ENCODE measurements around the gene ZFYVE28.
A peak's percentile ranks its signal among the peaks of the same experiment; 100 is the strongest.
"Not testable (repeated sequence)": the region's sequence is repeated elsewhere in the genome, so short reads cannot be mapped to it uniquely, and the experiment has no call there.

Gene ZFYVE28

GRCh38 chr4:2417765-2418649 is at the start of gene ZFYVE28:
TSS of gene ZFYVE28 (minus strand) at chr4:2418645. CDS start at chr4:2418323, 322 bp downstream.
- DNase-seq = no peak

- not testable (repeated sequence) for DNase-seq
These were observed 47.1 kb upstream of the ZFYVE28 start for GRCh38 chr4:2465544-2465943.

DNA sequence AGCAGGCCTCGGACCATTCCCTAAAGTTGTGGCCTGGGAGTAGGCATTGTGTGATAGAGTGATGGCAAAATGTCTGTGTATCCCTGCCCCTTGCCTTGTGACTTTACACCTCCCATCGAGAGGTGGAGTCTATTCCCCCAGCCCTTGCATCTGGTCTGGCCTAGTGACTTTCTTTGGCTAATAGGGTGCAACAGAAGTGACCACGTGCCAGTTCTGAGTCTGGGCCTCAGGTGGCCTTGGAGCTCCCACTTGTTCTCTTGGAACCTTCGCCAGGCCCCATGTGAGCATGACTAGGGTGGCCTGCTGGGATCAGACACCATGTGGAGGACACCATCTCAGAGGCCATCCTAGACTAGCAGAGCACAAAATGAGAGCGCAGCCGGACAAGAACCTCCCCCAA is 46.6 kb upstream of the ZFYVE28 start:
- no peak for DNase-seq

DNA sequence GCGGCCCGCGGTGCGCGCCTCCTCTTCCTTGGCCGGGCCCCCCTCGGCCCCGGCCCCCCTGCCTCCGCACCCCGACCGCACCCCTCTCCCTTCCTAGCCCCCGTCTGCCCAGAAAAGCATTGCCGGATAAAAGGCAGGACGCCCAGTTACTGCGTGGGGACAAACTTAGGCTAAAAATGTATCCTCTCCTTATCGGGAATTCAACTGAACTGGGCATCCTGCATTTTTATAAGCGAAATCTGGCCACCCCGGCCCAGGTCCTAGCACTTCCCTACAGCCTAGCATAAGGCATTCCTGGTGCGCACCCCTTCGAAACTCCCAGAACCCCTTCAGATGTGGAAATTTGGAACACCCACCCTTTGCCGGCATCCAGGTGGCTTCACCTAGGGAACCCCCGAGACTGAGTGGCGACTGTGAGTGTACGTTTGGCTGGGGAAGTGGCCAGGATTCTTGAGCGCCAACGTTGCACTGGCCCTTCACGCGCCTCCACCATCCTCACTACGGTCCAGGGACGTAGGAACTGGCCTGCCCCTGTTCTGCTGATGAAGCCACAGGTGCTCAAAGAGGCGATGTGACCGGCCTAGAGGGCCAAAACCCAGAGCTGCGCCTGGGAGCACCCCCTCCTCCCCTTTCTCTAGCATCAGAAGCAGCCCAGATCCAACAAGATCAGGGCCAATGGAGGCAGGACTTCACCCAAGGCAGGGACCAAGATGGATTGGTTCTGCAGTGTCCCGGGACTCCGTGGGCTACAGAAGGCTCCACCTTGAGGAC is 44.7 kb upstream of the ZFYVE28 start:
- DNase-seq = no peak

- DNase-seq = peak; percentile 78
These were observed 44.0 kb upstream of the ZFYVE28 start for GRCh38 chr4:2462218-2462991.

- DNase-seq = no peak
These were observed 43.0 kb upstream of the ZFYVE28 start for GRCh38 chr4:2461246-2461960.

DNA sequence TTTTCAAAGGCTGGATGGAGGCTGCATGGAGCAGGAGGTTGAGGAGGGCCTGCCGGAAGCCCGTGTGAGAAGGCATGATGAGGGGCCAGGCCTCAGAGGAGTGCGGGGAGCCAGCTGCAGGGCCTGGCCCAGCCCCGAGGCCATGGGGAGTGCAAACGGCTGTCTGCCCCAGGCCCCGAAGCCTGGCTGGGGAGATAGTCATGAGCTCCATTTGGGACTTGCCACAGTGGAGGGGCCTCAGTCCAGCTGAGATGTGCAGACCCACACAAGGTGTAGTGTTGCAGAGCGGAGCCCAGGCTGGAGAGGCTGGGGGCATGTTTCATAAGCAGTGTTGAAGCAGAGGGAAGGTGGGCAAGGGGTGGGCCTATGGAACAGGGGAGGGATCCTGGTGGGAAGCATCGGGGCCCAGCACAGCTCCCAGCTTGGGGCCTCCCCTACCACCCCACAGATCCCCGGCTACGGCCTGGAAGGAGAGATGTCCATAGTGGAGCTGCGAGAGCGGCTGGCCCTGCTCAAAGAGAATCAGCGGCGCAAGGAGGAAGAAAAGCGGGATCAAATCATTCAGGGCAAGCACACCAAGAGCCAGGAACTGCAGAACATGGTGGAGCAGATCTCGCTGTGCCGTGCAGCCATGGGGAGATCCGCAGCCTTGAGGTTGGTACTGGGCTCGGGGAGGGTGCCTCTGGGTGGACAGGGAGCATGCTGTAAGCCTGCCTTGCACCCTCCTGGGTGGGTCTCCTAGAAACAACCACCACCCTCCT is 41.3 kb upstream of the ZFYVE28 start:
- no peak for DNase-seq

DNA sequence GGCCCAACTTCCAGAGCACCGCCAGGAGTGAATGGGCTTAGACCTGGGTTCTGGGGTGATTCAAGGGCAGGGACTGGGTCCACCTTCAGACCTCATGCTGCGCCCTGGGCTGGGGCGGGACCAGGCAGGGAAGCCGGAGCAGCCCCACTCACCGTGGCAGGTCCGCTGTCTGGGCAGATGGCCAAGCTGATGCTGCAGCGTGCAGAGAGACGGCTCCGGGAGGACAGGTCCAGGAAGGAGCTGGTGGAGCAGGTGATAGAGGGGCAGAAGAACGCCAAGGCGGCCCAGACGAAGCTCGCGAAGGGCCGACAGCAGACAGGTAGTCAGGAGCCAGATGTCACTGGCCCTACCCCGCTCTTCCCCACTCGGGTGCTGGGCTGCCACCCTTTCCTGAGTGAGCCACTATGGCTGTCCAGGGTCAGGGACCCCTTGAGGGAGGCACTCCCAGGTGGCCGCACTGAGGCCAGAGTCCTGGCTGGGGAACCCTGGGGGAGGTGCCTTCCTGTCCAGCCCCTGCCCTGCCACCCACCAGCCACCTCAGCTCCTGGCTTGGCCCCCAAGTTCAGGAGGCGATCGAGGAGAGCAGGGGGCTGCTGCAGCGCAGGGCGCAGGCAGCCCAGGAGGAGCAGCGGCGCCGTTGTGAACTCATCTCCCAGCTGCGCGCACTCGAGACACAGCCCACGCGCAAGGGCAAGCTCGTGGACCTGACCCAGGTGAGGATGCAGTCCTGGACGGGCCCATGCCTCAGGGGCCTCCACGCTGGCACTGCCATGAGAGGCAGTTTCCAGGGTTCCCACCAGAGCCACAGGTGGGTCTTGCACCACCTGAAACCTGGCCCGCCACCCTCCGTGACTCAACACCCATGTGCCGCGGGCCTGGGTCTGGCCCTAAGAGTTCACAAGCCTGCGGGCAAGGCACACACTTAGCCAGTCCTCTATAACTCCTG is 40.4 kb upstream of the ZFYVE28 start:
- DNase-seq = no peak

GRCh38 chr4:2457481-2458295 is 39.2 kb upstream of the ZFYVE28 start:
- no peak for DNase-seq

- DNase-seq = no peak
These were observed 33.7 kb upstream of the ZFYVE28 start for GRCh38 chr4:2451821-2452785.

DNA sequence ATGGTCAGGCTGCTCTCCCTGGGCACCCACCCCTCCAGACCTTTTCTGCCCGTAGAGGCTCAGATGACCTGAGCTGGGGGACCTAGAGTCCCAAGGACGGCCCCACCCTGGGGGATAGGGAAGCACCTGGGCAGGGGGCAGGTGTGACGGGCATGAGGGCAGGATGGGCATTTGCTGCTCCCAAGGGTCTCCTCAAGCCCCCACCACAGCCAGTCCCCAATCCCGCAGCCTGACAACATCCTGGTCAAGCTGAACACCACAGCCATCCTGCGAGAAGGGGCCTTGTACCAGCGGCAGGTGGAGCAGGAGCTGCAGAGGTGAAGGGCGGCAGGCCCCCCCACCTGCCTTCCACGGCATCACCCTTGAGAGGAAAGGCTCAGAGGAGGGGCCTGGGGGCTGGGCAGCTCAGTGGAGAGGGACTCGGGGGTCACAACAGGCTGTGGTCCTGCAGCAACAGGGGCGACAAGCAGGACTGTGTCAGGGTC is 32.6 kb upstream of the ZFYVE28 start:
- no peak for DNase-seq

DNA sequence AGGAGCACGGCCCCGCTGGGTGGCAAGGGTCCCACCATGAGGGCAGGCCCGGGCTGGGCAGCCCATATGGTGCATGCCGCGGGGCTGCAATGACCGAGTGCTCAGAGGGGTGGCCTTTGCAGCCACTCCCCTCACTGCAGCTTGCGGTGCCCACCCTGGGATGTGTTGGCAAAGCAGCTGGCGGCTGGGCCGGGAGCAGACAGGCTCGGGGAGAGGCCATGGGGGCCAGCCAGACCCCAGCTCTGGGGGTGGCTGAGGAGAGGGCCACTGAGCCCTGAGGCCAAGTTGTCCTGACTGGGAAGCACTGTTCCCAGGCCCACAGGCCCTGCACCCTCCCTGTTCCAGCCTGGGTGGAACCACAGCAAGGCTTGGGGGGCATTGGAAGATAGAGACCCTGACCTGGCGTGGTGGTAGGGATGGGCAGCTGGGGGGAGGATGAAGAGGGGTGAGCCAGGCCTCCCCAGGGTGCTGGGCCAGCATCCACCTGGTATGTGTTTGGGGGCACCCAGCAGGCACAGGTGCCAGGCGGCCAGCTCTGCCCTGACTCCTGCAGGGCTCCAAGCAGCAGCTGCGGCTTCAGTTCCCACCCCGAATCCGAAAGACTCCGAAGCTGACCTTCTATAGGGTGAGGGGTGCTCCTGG is 32.1 kb upstream of the ZFYVE28 start:
- DNase-seq = no peak

DNA sequence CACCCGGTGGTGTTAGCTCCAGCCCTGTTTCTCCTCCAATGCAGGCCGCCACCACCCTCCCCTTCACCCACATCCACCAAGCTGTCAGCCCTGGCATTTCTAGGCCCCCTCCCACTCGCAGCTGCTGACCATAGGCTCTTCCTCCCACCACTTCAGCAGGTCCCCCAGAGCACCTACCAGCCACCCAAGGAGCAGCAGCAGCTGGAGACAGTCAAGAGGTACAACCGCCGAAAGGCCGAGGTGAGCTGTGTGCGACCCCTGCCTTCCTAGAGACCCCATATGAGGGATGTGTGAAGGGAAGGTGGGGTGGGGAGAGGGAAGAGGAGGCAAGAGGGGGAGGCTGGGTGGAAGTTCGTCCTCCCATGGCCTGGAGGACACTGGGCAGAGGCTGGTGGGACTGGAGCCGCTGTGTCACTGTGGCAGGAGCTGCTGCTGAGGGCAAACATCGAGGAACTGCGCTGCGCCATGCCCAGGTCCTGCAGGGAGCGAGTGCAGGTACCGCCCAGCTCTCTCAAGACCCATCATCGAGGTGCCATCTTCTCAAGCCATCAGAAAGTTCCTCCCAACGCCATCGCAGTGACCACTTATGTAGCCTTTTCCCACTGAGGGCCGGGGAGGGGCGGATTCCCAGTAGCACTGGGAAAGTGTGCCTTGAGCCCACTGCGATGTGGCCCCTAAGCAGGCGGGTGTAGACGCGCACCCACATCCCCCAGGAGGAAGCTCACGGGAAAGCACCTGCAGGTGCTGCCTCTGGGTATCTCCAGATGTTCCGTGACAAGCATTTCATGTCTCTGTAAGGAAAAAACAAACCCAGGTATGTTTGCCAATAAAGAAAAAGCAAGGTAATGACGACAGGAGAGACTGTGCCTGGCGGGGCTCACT is 31.3 kb upstream of the ZFYVE28 start:
- no peak for DNase-seq

DNA sequence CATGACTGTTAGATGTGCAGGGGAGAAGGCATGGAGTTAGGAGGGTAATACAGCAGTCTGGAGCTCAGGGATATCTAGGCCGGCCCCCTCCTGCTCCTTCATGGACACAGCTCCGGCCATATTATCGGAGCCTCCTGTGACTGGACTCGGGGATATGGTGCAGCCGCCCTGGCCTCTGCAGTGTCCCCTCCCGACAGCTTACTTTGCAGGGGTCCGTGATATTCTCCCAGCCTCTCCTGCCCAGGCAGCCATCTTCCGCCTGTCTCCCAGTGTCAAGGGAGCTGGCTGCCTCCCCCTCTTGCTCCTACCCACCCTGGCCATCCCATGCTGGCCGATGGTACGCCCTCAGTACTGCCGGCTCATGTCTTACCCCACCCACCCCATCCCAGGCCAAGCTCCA is 30.6 kb upstream of the ZFYVE28 start:
- no peak for DNase-seq

DNA sequence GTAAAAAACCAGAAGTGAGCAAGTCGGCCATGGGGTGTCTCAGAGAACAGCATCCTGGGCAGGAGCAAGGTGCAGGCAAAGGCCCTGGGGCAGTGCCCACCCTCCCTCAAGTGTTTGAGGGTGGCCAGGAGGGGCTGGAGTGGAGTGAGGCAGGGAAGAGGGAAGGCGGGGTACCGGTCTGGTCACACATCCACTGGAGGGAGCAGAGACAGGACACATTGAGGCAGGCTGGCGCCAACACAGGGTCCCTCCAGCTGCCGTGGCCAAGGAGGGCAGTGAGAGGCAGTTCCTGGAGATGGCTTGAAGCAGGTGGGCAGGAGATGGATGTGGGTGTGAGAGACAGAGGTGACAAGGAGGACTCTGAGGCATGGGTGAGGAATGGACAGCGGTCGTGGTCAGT is 30.1 kb upstream of the ZFYVE28 start:
- DNase-seq = no peak

DNA sequence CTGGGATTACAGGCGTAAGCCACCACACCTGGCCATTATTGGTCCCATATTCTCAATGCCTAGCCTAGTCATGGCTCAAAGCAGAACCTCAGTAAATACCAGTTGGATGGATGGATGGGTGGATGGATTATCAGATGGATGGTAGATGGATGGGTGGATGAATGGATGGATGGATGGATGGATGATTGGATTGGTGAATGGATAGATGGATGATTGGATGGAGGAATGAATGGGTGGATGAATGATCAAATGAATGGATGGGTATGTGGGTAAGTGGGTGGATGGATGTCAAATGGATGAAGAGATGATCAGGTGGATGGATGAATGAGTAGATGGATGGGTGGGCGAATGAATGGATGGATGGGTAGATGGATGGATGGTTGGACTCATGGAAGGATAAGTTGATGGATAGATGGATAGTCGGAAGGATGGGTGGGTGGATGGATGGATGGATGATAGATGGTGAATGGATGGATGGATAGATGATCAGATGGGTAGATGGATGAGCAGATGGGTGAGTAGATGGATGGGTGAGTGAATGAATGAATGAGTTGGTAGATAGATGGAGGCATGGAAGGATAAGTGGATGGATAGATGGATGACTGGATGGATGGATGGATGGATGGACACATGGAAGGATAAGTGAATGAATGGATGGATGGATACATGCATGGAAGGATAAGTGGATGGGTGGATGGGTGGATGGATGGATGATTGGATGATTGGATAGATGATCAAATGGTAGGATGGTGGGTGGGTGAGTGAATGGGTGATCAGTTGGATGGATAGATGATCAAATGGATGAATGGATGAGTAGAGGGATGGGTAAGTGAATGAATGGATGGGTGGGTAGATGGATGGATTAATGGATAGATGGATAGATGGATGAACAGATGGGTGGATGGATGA is 28.5 kb upstream of the ZFYVE28 start:
- DNase-seq = no peak
